Smooth muscle cell (in vitro differentiated cells): ENCODE data around the gene HS2ST1. TPM values are rescaled to one million over a fixed set of nuclear protein-coding genes. Genes with fewer than 3 reads are reported as not detected.

ENCODE experiments used
- DNase-seq: peaks from one replicate; lab custom pipeline; 2025; ENCODE audit not compliant: unreplicated experiment; lab: John Stamatoyannopoulos, UW
- H2AFZ ChIP-seq: fragments of 200-600 bp; sonication (generic); 2 replicates; pipeline ENCODE4 v1.6.0; 2016; ENCODE audit warnings: antibody characterized with exemption, low read depth, mild to moderate bottlenecking
- H3F3A ChIP-seq: fragments of 200-600 bp; sonication (generic); 2 replicates; pipeline ENCODE4 v1.6.0; 2017; ENCODE audit warnings: antibody characterized with exemption, low read depth
- H3K27ac ChIP-seq: fragments of 200-600 bp; sonication (generic); 2 replicates; pipeline ENCODE4 v1.5.1; 2016; ENCODE audit warnings: low read depth, mild to moderate bottlenecking
- H3K27me3 ChIP-seq: fragments of 200-600 bp; sonication (generic); 2 replicates; pipeline ENCODE4 v1.6.1; 2016; ENCODE audit warnings: low read depth, mild to moderate bottlenecking
- H3K36me3 ChIP-seq: fragments of 200-600 bp; sonication (generic); 2 replicates; pipeline ENCODE4 v1.5.1; 2016; ENCODE audit warnings: low read depth
- H3K4me1 ChIP-seq: fragments of 200-600 bp; sonication (generic); 2 replicates; pipeline ENCODE4 v1.5.1; 2016; ENCODE audit warnings: low read depth
- H3K4me2 ChIP-seq: fragments of 200-600 bp; sonication (generic); 2 replicates; pipeline ENCODE4 v1.6.0; 2016; ENCODE audit warnings: mild to moderate bottlenecking
- H3K4me3 ChIP-seq: fragments of 200-600 bp; sonication (generic); 2 replicates; pipeline ENCODE4 v1.5.1; 2016; ENCODE audit warnings: mild to moderate bottlenecking
- H3K79me2 ChIP-seq: fragments of 200-600 bp; sonication (generic); 2 replicates; pipeline ENCODE4 v1.6.0; 2016; ENCODE audit warnings: low read depth, mild to moderate bottlenecking
- H3K9ac ChIP-seq: fragments of 200-600 bp; sonication (generic); 2 replicates; pipeline ENCODE4 v1.6.0; 2016; ENCODE audit warnings: low read depth
- H3K9me3 ChIP-seq: fragments of 200-600 bp; sonication (generic); replicated peaks from 2 replicates; pipeline ENCODE4 v1.5.1; 2016; ENCODE audit warnings: low read depth
- H4K20me1 ChIP-seq: fragments of 200-600 bp; sonication (generic); 2 replicates; pipeline ENCODE4 v1.6.0; 2016; ENCODE audit warnings: low read depth
- WGBS: methylation state at CpG from one replicate; pipeline ENCODE4 v1.1.7; 2016; ENCODE audit warnings: low lambda C conversion rate; 5-methylcytosine and 5-hydroxymethylcytosine counted together
- polyA plus RNA-seq: library from polyadenylated mRNA; unstranded; fragments of >200 nt; fragmentation: Nextera tagmentation; extraction: Ambion mirVana; gene quantifications from 2 replicates; pipeline ENCODE4 v1.2.1, GENCODE V29; 2016
- total RNA-seq: library from RNA; depleted of rRNA; stranded (reverse); fragments of >200 nt; gene quantifications from 2 replicates; pipeline ENCODE4 v1.2.3, GENCODE V29; 2014
- TF ChIP-seq, protein P1 (sequence below): fragments of 200-600 bp; sonication (generic); IDR thresholded peaks from 2 replicates; pipeline ENCODE4 v1.5.1; 2017; ENCODE audit warnings: borderline replicate concordance, mild to moderate bottlenecking, antibody characterized with exemption; ENCODE audit not compliant: insufficient read depth, poor library complexity, severe bottlenecking

Gene HS2ST1
- total and polyA plus RNA-seq, 2 experiments from 2014 or later: 14.6 to 35.6 TPM

DNA sequence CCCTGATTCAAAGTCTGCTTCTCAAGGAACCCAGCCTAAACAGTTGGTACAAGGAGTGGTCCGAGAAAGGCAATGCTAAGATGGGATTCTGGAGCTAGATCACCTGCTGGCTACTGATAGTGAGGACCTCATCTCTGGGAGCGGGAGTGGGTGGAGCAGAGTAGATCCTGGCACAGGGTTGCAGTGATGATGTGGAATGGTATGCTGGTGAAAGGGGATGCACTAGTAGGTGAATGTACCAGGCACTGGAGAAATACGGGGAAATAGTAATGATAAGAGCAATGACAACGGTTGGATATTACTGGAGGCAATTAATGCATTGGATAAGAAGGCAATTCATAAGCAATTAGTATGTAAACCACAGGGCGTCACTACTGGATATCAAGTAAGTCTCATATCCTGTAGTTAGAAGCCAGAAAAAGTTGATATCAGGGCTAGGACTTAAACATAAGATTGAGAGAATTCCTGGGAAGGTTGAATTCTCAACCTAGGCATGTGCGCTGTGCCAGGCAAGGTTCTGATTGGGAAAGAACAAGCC, 245.0 kb downstream of the HS2ST1 start:
- Histone ChIP-seq H3K27me3 (no peaks in the 10 kb centered on the region), H2AFZ (no peak overlapping the region), H3K36me3 (no peaks in the 10 kb centered on the region), H4K20me1 (no peaks in the 10 kb centered on the region), H3F3A (no peaks in the 10 kb centered on the region), H3K27ac (no peak overlapping the region), H3K79me2 (no peaks in the 10 kb centered on the region), H3K9ac (no peak overlapping the region), H3K4me2 (no peak overlapping the region), H3K4me1 (no peaks in the 10 kb centered on the region), H3K9me3 (no peaks in the 10 kb centered on the region), H3K4me3 (no peak overlapping the region)
- no peak for DNase-seq
- TF ChIP-seq, protein P1, sequence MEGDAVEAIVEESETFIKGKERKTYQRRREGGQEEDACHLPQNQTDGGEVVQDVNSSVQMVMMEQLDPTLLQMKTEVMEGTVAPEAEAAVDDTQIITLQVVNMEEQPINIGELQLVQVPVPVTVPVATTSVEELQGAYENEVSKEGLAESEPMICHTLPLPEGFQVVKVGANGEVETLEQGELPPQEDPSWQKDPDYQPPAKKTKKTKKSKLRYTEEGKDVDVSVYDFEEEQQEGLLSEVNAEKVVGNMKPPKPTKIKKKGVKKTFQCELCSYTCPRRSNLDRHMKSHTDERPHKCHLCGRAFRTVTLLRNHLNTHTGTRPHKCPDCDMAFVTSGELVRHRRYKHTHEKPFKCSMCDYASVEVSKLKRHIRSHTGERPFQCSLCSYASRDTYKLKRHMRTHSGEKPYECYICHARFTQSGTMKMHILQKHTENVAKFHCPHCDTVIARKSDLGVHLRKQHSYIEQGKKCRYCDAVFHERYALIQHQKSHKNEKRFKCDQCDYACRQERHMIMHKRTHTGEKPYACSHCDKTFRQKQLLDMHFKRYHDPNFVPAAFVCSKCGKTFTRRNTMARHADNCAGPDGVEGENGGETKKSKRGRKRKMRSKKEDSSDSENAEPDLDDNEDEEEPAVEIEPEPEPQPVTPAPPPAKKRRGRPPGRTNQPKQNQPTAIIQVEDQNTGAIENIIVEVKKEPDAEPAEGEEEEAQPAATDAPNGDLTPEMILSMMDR: no peak
- 92% methylated on average over 6 of the region's 6 CpGs for WGBS

Other genes with a start within 250 kb of the HS2ST1 start
- 69.0 and 89.8 TPM in 2 replicates for gene SH3GLB1, start 210.1 kb upstream of the HS2ST1 start, total RNA-seq
- gene SH3GLB1, start 210.1 kb upstream of the HS2ST1 start, polyA plus RNA-seq: 76.5 and 86.8 TPM in 2 replicates
- gene SELENOF, start 509 bp upstream of the HS2ST1 start, total RNA-seq: 252 and 289 TPM in 2 replicates
- 183 and 185 TPM in 2 replicates for gene SELENOF, start 509 bp upstream of the HS2ST1 start, polyA plus RNA-seq